GM21390 (cell line): ENCODE measurements around the gene DNA2.

Experiments
- ATAC-seq: cut with Tn5 transposase; IDR thresholded peaks from one replicate; pipeline ENCODE4 v1.9.1; 2021; ENCODE audit not compliant: unreplicated experiment

DNA2 gene

GRCh38 chr10:68364101-68364886 is 107.5 kb downstream of the DNA2 start:
- ATAC-seq = no peak
